H1 (cell line): ENCODE data around the gene ACTL10. TPM values are rescaled to one million over a fixed set of nuclear protein-coding genes. Genes with fewer than 3 reads are reported as not detected.

ENCODE experiments used
- ASH2L ChIP-seq: fragments of 200-600, 300-600 bp; sonication (generic); IDR thresholded peaks from one replicate; pipeline ENCODE4 v1.7.1; 2017; ENCODE audit warnings: low read length
- CBX5 ChIP-seq: fragments of 300-800, 300-1000 bp; sonication (generic); IDR thresholded peaks from 2 replicates; pipeline ENCODE4 v1.7.1; 2016; ENCODE audit warnings: antibody characterized with exemption, low read length, low read depth
- EZH2 ChIP-seq: fragments of 200-600 bp; sonication (generic); IDR thresholded peaks from 2 replicates; pipeline ENCODE4 v1.7.1; 2012; ENCODE audit warnings: low read depth, mild to moderate bottlenecking, moderate library complexity, low read length, inconsistent platforms; ENCODE audit not compliant: severe bottlenecking
- KDM5A ChIP-seq: fragments of 200-600 bp; IDR thresholded peaks from 2 replicates; pipeline ENCODE4 v1.7.1; 2012; ENCODE audit warnings: mild to moderate bottlenecking, low read length, inconsistent platforms, mixed read lengths
- POU5F1 ChIP-seq: IDR thresholded peaks from 2 replicates; pipeline ENCODE4 v1.6.1; 2011; ENCODE audit warnings: low read depth, mild to moderate bottlenecking, low read length, moderate library complexity
- SIN3A ChIP-seq, 2 experiments: IDR thresholded peaks in 1 of 2; conservative IDR thresholded peaks in 1 of 2; 2 replicates each; pipeline ENCODE4 v1.6.1; 2011 to 2012; ENCODE audit warnings: low read length in 2 of 2, improper control_type of control experiment in 1 of 2, low read depth in 1 of 2, mild to moderate bottlenecking in 1 of 2
- SP4 ChIP-seq: IDR thresholded peaks from 2 replicates; pipeline ENCODE4 v1.6.1; 2012; ENCODE audit warnings: low read length, inconsistent platforms
- SRF ChIP-seq: IDR thresholded peaks from 2 replicates; pipeline ENCODE4 v1.6.1; 2011; ENCODE audit warnings: mild to moderate bottlenecking, low read depth, low read length, moderate library complexity
- TCF12 ChIP-seq: IDR thresholded peaks from 2 replicates; pipeline ENCODE4 v1.6.1; 2011; ENCODE audit warnings: low read depth, mild to moderate bottlenecking, low read length
- polyA plus RNA-seq, 7 experiments: library from polyadenylated mRNA; depleted of rRNA in 3 of 7; stranded (reverse) in 5 of 7; unstranded in 2 of 7; fragments of >200 nt in 5 of 7; fragments of 200-250 nt in 2 of 7; gene quantifications; 1 replicate in 5 of 7; 2 replicates in 1 of 7; 4 replicates in 1 of 7; pipeline versions ENCODE4 v1.2.1 to v1.2.3, GENCODE V29; 2011 to 2013; ENCODE audit warnings: missing spikeins in 2 of 7, mixed read lengths in 2 of 7
- total RNA-seq: library from RNA; stranded (reverse); fragmentation: NEBNext Ultra II Directional; extraction: Animal tissue kit (Norgen Biotek cat#: 25700); gene quantifications from 2 replicates; pipeline ENCODE4 v1.2.1, GENCODE V29; 2021
- TF ChIP-seq, protein P1 (sequence below): fragments of 300-600 bp; sonication (generic); IDR thresholded peaks from 2 replicates; pipeline ENCODE4 v1.7.1; 2012; ENCODE audit warnings: low read length, moderate library complexity, mild to moderate bottlenecking, inconsistent platforms; ENCODE audit not compliant: insufficient replicate concordance

Gene ACTL10
- total and polyA plus RNA-seq, 2 of the 8 experiments (the other 6 are each of a cell fraction or from before 2014, with no cell fraction given): 0.26 TPM; not detected in 1

DNA sequence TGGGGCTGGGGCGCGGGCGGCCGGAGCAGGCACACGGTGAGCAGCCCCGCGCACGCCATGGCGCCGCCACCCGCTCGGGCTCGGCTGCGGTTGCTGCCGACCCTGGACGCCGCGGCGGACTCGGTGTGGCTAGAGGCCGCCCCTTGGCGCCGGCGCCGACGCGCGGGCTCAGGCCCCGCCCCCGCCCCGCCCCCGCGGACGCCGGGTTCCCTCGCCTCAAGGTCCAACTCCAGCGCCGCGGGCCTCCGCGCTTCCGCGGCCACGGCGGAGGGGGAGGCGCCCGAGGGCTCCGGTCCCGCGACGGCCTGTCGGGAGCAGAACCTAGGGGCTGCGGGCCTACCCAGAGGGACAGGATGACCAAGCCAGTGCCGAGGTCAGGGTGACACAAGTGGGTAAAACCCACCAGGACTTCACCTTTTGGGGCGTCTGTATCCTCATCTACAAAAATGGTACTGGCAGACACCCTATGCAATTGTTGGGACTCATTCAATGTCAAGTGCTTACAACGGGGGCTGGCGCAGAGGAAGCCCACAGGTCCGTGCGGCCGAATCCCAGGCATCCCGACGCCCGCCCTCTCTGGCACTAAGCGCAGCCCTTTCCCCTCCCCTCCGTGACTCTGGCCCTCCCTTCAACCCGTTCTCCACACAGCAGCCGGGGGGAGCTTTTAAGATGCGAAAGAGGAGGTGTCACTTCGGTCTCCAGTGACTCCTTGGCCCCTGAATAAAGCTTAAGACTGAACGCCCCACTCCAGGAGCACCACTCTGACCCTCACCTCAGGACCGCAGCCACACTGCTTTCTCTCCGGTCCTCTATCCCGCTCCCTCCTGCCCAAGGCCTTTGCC, 7.8 kb downstream of the ACTL10 start, which contains the start of gene NECAB3 (continued):
- TF ChIP-seq, protein P1, sequence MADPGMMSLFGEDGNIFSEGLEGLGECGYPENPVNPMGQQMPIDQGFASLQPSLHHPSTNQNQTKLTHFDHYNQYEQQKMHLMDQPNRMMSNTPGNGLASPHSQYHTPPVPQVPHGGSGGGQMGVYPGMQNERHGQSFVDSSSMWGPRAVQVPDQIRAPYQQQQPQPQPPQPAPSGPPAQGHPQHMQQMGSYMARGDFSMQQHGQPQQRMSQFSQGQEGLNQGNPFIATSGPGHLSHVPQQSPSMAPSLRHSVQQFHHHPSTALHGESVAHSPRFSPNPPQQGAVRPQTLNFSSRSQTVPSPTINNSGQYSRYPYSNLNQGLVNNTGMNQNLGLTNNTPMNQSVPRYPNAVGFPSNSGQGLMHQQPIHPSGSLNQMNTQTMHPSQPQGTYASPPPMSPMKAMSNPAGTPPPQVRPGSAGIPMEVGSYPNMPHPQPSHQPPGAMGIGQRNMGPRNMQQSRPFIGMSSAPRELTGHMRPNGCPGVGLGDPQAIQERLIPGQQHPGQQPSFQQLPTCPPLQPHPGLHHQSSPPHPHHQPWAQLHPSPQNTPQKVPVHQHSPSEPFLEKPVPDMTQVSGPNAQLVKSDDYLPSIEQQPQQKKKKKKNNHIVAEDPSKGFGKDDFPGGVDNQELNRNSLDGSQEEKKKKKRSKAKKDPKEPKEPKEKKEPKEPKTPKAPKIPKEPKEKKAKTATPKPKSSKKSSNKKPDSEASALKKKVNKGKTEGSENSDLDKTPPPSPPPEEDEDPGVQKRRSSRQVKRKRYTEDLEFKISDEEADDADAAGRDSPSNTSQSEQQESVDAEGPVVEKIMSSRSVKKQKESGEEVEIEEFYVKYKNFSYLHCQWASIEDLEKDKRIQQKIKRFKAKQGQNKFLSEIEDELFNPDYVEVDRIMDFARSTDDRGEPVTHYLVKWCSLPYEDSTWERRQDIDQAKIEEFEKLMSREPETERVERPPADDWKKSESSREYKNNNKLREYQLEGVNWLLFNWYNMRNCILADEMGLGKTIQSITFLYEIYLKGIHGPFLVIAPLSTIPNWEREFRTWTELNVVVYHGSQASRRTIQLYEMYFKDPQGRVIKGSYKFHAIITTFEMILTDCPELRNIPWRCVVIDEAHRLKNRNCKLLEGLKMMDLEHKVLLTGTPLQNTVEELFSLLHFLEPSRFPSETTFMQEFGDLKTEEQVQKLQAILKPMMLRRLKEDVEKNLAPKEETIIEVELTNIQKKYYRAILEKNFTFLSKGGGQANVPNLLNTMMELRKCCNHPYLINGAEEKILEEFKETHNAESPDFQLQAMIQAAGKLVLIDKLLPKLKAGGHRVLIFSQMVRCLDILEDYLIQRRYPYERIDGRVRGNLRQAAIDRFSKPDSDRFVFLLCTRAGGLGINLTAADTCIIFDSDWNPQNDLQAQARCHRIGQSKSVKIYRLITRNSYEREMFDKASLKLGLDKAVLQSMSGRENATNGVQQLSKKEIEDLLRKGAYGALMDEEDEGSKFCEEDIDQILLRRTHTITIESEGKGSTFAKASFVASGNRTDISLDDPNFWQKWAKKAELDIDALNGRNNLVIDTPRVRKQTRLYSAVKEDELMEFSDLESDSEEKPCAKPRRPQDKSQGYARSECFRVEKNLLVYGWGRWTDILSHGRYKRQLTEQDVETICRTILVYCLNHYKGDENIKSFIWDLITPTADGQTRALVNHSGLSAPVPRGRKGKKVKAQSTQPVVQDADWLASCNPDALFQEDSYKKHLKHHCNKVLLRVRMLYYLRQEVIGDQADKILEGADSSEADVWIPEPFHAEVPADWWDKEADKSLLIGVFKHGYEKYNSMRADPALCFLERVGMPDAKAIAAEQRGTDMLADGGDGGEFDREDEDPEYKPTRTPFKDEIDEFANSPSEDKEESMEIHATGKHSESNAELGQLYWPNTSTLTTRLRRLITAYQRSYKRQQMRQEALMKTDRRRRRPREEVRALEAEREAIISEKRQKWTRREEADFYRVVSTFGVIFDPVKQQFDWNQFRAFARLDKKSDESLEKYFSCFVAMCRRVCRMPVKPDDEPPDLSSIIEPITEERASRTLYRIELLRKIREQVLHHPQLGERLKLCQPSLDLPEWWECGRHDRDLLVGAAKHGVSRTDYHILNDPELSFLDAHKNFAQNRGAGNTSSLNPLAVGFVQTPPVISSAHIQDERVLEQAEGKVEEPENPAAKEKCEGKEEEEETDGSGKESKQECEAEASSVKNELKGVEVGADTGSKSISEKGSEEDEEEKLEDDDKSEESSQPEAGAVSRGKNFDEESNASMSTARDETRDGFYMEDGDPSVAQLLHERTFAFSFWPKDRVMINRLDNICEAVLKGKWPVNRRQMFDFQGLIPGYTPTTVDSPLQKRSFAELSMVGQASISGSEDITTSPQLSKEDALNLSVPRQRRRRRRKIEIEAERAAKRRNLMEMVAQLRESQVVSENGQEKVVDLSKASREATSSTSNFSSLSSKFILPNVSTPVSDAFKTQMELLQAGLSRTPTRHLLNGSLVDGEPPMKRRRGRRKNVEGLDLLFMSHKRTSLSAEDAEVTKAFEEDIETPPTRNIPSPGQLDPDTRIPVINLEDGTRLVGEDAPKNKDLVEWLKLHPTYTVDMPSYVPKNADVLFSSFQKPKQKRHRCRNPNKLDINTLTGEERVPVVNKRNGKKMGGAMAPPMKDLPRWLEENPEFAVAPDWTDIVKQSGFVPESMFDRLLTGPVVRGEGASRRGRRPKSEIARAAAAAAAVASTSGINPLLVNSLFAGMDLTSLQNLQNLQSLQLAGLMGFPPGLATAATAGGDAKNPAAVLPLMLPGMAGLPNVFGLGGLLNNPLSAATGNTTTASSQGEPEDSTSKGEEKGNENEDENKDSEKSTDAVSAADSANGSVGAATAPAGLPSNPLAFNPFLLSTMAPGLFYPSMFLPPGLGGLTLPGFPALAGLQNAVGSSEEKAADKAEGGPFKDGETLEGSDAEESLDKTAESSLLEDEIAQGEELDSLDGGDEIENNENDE: no peak
- no peak for TF ChIP-seq SIN3A (conservative IDR thresholded peaks at IDR 0.05 in 1 of 2, IDR thresholded peaks at IDR 0.05 in 1 of 2; ENCODE audit: low read depth in 1 of 2, low read length in 2 of 2)
- no peak for TF ChIP-seq EZH2
- TF ChIP-seq CBX5: no peak
- no peak for TF ChIP-seq POU5F1
- no peak for TF ChIP-seq SP4
- TF ChIP-seq KDM5A: no peak
- TF ChIP-seq TCF12: no peak
- TF ChIP-seq ASH2L: no peak
- TF ChIP-seq SRF: no peak
